GM18526 (cell line): ENCODE results near the gene SASH1.

Experiments
- POLR2A ChIP-seq: IDR thresholded peaks from 3 replicates; pipeline ENCODE4 v1.6.1; 2011; ENCODE audit not compliant: insufficient read length; ENCODE audit errors: extremely low read depth

Gene SASH1

GRCh38 chr6:148548749-148549140 lies 206.1 kb downstream of the SASH1 start:
- TF ChIP-seq POLR2A = no peak

- TF ChIP-seq POLR2A = no peak
These were observed 207.9 kb downstream of the SASH1 start for GRCh38 chr6:148550569-148550968.

GRCh38 chr6:148551226-148551625 lies 208.6 kb downstream of the SASH1 start:
- TF ChIP-seq POLR2A = no peak

GRCh38 chr6:148556410-148556809 lies 213.8 kb downstream of the SASH1 start:
- no peak for TF ChIP-seq POLR2A

- no peak for TF ChIP-seq POLR2A
These were observed 215.2 kb downstream of the SASH1 start for GRCh38 chr6:148557796-148558321.

GRCh38 chr6:148559848-148560433 lies 217.3 kb downstream of the SASH1 start:
- TF ChIP-seq POLR2A = no peak

- TF ChIP-seq POLR2A = no peak
These were observed 219.0 kb downstream of the SASH1 start for GRCh38 chr6:148561629-148562028.

GRCh38 chr6:148563066-148563465 lies 220.4 kb downstream of the SASH1 start:
- TF ChIP-seq POLR2A = no peak

GRCh38 chr6:148564494-148565035 lies 221.9 kb downstream of the SASH1 start:
- no peak for TF ChIP-seq POLR2A

- no peak for TF ChIP-seq POLR2A
These were observed 222.8 kb downstream of the SASH1 start for GRCh38 chr6:148565321-148565926.

- no peak for TF ChIP-seq POLR2A
These were observed 223.5 kb downstream of the SASH1 start for GRCh38 chr6:148565930-148566663.

GRCh38 chr6:148566664-148567350 lies 224.2 kb downstream of the SASH1 start:
- TF ChIP-seq POLR2A = no peak

GRCh38 chr6:148570456-148570855 lies 227.8 kb downstream of the SASH1 start:
- no peak for TF ChIP-seq POLR2A

- no peak for TF ChIP-seq POLR2A
These were observed 230.2 kb downstream of the SASH1 start for GRCh38 chr6:148572676-148573335.

- no peak for TF ChIP-seq POLR2A
These were observed 231.3 kb downstream of the SASH1 start for GRCh38 chr6:148573922-148574321.
